T follicular helper cell (primary cell): ENCODE results near the gene RHBDL3.
"Not testable (repeated sequence)": the region's sequence is repeated elsewhere in the genome, so short reads cannot be mapped to it uniquely, and the experiment has no call there.

Experiments
- DNase-seq: peaks from one replicate; pipeline ENCODE4 v3.0.0-alpha.2; 2020; ENCODE audit warnings: low read depth
- total RNA-seq, 2 experiments: gene quantifications; one replicate each; lab custom pipeline; 2026; lab: John Stamatoyannopoulos, UW

RHBDL3 gene, protein sequence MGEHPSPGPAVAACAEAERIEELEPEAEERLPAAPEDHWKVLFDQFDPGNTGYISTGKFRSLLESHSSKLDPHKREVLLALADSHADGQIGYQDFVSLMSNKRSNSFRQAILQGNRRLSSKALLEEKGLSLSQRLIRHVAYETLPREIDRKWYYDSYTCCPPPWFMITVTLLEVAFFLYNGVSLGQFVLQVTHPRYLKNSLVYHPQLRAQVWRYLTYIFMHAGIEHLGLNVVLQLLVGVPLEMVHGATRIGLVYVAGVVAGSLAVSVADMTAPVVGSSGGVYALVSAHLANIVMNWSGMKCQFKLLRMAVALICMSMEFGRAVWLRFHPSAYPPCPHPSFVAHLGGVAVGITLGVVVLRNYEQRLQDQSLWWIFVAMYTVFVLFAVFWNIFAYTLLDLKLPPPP
- total RNA-seq, result 0.12 to 0.22 reads per million in 2 experiments

DNA sequence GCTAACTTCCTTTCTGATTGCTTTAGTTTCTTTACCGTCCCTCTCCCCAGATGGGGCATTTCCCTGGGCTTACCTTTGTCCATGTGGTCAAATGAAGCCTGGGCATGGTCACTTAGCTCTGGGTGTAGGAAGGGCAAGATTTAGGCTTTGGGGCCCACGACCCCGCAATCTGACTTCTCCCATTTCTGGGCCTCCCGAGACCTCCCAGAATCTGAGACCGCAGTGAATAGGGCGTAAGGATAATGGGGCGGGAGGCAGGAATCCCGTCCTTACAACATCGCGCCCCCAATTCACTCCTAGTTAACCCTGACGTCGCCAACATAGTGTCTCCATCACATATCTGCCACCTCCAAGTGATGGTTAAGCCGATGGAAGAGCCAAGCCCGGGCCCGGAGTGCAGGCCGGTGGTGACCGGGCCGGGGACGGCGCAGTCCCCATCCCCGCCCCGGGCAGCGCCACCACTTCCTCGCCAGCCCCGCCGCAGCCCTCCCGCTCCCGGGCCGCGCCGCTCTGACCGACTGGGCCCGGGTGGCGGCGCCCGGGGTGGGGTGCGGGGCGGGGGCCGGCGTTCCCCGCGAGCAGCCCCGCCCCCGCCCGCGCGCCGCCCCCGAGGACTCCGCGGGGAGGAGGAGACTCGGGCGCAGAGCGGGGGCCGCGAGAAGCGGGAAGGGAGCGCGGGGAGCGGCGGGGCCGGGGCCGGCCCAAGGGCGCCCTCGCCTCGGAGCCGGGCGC is at the start of gene RHBDL3:
TSS of gene RHBDL3 (plus strand) at position 641 of the 732 bp plus-strand sequence. CDS start 358 bp downstream, outside the sequence.
- peak; percentile 1 for DNase-seq

GRCh38 chr17:32222621-32223020 is 43.0 kb upstream of the RHBDL3 start:
- DNase-seq, result no peak

DNA sequence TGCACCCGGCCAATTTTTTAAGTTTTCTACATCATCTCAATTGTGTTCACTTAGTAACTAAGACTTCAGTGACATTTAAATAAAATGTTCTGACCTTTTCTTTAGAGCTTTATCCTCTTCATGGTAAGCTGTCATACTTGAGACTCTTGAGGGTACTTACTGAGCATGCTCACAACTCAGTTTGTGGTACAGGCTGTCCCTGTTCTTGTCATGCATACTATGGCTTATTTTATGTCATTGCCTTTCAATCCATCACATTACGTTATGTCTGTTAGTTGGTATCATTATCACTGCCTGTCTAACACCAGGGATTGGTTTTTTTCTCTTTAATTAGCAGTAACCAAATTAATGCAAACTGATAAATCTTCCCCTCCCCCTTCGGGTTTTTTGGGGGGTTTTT is 41.9 kb upstream of the RHBDL3 start:
- DNase-seq, result no peak

- no peak for DNase-seq
Measured at GRCh38 chr17:32226886-32227285, 38.7 kb upstream of the RHBDL3 start.

DNA sequence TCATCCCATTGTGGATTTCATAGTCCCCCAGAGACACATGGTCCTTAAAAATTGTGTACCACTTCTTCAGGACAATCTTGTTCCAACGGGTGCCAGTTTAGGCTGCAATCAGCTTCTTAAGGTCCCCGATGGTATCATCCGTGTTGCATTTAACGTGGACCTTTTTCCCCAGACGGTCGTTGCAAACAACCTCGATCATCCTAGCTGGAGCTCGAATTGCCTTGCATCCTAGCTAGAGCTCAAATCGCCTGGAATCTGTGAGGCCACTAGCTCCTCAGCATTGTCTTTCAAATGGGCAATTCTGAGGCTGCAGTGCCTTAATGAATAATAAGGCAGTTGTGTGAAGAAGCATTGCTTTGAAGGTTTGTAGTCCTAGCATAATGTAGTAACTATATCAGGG is 37.7 kb upstream of the RHBDL3 start:
- no peak for DNase-seq

GRCh38 chr17:32235588-32235987 is 30.0 kb upstream of the RHBDL3 start:
- no peak for DNase-seq

GRCh38 chr17:32239456-32239855 is 26.2 kb upstream of the RHBDL3 start:
- DNase-seq, result no peak

DNA sequence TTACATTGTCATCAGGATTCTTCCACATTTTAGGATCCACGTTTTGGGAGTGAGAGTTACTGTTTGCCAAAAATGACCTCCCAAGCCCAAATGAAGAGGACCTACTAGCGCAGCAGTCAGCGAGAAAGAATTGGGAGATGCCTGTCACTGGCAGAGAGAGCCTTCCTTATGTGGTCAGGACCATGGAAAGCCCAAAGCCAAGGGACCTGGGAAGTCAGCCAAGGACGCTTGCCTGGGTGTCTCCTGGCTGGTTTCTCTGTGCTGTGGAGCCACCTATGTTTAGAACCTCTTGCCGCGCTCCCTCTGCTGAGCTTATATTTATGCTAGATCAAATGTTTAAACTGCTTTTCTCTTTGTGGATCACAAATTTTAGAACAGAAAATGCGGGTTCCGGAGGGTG is 24.9 kb upstream of the RHBDL3 start:
- DNase-seq, result no peak

DNA sequence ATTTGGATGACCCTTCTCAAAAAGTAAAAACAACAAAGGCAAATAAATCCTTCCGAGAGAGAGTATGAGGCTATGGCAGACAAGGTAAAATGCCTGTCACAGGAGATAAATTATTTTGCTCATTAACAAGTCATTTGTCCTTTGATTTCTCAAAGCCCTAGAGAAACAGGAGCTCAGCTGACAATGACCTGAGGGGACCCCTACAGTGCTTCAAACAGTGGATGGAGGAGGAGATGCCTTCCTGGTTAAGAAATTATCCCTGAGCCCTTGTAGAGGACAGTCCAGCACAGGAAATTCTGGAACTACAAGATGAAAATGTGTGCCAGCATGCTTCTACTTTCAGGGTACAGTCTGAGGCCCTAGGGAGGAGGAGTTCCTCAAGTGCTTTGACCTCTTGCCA is 24.0 kb upstream of the RHBDL3 start:
- DNase-seq, result no peak

- DNase-seq, result no peak
Measured at GRCh38 chr17:32249475-32249874, 16.2 kb upstream of the RHBDL3 start.

DNA sequence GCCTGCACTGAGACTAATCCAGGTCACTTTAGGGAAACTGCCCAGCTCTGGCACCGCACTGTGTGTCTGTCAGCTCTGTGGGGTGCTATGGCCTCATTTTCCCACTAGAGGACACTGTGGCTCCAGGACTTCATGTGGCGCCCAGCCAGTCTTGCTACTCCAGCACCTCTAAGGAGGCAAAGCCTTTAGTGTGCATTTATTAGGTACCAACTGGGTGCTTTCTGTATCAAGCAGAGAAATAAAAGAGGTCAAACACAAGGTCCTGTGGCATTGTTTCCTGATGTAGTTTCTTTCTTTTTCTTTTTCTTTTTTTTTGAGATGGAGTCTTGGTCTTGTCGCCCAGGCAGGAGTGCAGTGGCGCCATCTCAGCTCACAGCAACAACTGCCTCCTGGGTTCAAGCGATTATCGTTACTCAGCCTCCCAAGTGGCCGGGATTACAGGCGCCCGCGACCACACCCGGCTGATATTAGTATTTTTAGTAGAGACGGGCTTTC is 12.5 kb upstream of the RHBDL3 start:
- peak; percentile 38 for DNase-seq

DNA sequence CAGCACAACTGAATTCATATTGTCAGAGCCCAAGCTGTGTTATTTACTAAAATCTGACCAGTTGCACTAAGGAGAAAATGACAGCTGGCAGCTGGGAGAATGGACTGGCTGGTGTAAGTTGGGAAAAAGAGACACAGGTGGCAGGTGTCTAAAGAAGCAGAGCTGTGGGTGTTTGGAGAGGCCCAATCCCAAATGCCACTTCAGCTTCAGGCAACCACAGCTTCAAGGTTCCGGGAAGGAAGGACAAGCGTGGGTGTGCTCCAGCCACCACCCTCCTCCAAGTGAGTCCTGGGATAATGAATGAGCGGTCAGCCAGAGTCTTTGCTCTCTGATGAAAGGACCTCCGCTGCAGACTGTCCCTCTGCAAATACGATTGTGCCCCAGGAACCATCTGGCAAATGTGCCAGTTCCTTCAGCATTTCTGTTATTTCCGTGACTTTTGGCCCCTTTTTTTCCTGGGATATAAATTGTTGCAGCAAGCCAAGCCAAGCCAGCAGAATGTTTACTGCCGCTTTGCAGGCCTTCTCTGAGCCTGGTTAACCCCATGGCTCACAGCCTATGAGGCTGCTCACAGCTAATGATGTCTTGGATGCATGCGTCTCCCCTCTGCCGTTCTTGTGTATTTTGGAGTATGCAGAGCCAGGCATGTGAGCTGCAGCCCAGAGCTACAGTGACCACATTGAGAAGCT is 9.5 kb upstream of the RHBDL3 start:
- no peak for DNase-seq

DNA sequence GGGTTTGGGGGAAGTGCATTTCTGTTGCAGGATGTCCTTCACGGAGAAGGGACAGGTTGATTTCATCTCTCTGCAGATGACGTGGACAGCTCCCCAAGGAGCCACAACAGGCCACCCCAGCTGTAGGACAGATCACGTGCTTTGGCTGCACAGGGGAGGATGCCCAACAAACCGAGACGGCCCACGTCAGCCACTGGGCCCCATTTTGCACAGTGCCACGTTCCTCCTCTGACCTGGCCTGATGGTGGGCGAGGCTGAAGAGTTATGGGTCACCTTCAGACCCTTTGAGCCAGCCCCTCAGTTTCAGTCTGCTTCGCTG is 9.0 kb upstream of the RHBDL3 start:
- DNase-seq, result no peak

GRCh38 chr17:32258383-32259140 is 7.1 kb upstream of the RHBDL3 start:
- no peak for DNase-seq

DNA sequence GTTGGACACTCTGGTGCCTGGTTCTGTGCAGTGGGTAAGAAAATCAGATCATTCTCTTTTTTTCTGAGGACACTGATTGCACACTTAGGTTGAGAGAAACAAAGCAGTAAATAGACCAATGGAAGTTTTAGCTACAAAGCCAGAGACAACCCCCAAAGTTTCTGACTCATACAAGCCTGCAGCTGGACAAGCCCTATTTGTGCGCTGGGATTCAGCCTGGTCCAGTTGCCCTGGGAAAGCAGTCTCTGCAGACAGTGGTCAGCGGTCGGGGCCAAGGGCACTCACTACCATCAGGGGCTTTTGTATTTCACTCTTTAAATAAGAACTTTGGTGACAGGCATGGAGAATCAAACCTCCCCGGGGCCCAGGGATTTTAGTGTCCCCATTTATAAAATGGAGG is 6.0 kb upstream of the RHBDL3 start:
- no peak for DNase-seq

GRCh38 chr17:32261417-32261736 is 4.3 kb upstream of the RHBDL3 start:
- no peak for DNase-seq

- DNase-seq, result no peak
Measured at GRCh38 chr17:32261936-32262510, 3.6 kb upstream of the RHBDL3 start.

- DNase-seq, result not testable (repeated sequence)
Measured at GRCh38 chr17:32263515-32263914, 2.1 kb upstream of the RHBDL3 start.

DNA sequence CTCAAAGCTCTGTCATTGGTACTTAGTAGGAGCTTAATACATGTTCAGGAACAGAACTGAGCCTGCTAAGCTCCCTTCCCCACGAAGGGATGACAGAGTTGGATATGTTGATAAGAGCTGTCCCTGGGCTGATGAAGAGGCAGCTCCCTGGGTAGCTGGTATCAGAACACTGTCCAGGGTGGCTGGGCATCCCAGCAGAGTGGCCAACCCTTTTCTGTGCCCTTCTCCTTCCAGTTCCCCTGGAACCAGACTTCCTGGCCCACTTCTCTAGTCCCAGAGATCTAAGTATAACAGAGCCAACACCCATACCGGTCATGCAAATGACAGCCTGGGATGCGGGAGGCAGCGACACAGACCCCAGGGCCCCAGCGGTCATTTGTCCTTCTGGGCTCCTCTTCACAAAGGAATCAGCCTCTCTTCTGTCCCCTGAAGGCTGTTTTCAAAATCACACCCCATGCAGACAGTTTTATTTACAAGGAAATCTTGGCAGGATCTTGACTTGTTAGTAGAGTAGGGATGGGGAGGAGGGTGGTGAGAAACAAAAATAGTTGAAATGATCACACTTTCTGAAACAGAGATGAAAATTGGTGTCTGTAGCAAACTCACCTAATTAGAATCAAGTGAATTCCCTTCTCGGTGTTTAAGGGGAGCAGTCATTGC is 1.4 kb upstream of the RHBDL3 start:
- DNase-seq, result no peak

- DNase-seq, result no peak
Measured at GRCh38 chr17:32264823-32265191, 825 bp upstream of the RHBDL3 start.

DNA sequence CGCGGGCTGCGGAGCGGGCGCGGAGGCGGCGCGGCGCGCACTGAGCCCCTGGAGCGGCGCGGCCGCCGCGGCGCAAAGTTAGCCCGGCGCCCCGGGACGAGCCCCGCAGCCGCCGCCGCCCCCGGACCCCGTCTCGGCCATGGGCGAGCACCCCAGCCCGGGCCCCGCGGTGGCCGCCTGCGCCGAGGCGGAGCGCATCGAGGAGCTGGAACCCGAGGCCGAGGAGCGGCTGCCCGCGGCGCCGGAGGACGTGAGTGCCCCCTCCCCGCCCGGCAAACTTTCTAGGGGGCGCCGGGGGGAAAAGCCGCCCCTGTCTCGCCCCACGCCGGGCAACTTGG is 388 bp downstream of the RHBDL3 start:
- no peak for DNase-seq
